ENCODE results near the gene USP37.

USP37 gene

GRCh38 chr2:218428846-218429558 lies 139.1 kb downstream of the USP37 start:
- no peak for DNase-seq

GRCh38 chr2:218427741-218428140 lies 140.4 kb downstream of the USP37 start:
- DNase-seq = no peak

GRCh38 chr2:218425531-218425930 lies 142.6 kb downstream of the USP37 start:
- DNase-seq = no peak

GRCh38 chr2:218423584-218423983 lies 144.6 kb downstream of the USP37 start:
- no peak for DNase-seq

GRCh38 chr2:218422403-218423086 lies 145.6 kb downstream of the USP37 start:
- no peak for DNase-seq

- DNase-seq = no peak
Measured at GRCh38 chr2:218421027-218421426, 147.1 kb downstream of the USP37 start.

GRCh38 chr2:218419630-218420216 lies 148.4 kb downstream of the USP37 start:
- no peak for DNase-seq

GRCh38 chr2:218418717-218419458 lies 149.3 kb downstream of the USP37 start, which contains the start of gene VIL1:
VIL1 (plus strand) TSS chr2:218419123; CDS start chr2:218423779, 4,656 bp downstream.
- no peak for DNase-seq

GRCh38 chr2:218418321-218418716 lies 149.8 kb downstream of the USP37 start:
- DNase-seq = no peak

- DNase-seq = no peak
Measured at GRCh38 chr2:218407717-218408116, 160.4 kb downstream of the USP37 start.

GRCh38 chr2:218406949-218407618 lies 161.1 kb downstream of the USP37 start:
- DNase-seq = peak; percentile 48 to 69

GRCh38 chr2:218406209-218406948 lies 161.8 kb downstream of the USP37 start:
- DNase-seq = peak; percentile 81 to 94

GRCh38 chr2:218405746-218406208 lies 162.4 kb downstream of the USP37 start:
- no peak for DNase-seq

GRCh38 chr2:218405086-218405745 lies 162.9 kb downstream of the USP37 start:
- DNase-seq = no peak

- no peak for DNase-seq
Measured at GRCh38 chr2:218404351-218405085, 163.6 kb downstream of the USP37 start.

GRCh38 chr2:218403810-218404209 lies 164.3 kb downstream of the USP37 start:
- DNase-seq = no peak

GRCh38 chr2:218402911-218403411 lies 165.2 kb downstream of the USP37 start:
- no peak for DNase-seq

- no peak for DNase-seq
Measured at GRCh38 chr2:218402491-218402901, 165.7 kb downstream of the USP37 start.

- no peak for DNase-seq
Measured at GRCh38 chr2:218401890-218402289, 166.3 kb downstream of the USP37 start.

All from stimulated activated CD4-positive, alpha-beta T cell treated with anti-CD3 and anti-CD28 coated beads, Interleukin-4, amount 100 ng/mL, for 4 hours (primary cell).